ENCODE data around the gene REPS1.

The REPS1 gene

DNA sequence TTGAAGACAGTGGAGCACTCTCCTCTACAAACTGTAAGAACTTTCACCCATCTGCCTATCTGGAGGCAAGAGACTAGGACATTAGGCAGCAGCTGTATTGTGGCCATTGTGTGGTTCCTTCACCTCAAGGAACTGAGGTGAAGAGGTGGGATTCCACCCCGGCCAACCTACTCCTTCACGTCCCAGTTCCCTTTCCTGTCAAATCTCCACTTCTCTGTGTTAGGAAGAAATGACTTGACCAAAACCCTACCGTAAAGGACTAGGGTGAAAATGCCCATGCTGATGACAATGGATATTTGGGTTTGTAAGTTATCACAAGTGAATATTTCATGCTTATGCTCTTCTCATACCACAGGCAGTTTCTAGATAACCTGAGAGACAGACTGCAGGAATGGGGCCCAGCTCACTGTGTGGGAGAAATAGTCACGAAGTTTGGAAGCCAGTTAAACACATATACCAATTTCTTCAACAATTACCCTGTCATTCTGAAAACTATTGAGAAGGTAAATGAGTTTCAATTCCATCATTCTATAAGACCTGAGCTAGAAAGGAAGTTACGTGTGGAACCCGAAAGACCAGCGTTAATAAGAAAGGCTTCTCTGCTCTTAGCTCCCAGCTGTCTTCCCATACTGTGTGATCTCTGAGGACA lies 105.6 kb downstream of the REPS1 start:
- DNase-seq (ENCODE audit: low spot score) = no peak
- CTCF ChIA-PET = interaction anchor here (0.9 kb wide), 1 partner anchor 11 kb away, joined by 3 read pairs; no protein-coding TSS in a partner anchor
- H3K27ac ChIP-seq = no peak overlapping the region
- POLR2A ChIA-PET (ENCODE audit: low non-redundant PET) = no interaction called here
- TF ChIP-seq, protein P1, sequence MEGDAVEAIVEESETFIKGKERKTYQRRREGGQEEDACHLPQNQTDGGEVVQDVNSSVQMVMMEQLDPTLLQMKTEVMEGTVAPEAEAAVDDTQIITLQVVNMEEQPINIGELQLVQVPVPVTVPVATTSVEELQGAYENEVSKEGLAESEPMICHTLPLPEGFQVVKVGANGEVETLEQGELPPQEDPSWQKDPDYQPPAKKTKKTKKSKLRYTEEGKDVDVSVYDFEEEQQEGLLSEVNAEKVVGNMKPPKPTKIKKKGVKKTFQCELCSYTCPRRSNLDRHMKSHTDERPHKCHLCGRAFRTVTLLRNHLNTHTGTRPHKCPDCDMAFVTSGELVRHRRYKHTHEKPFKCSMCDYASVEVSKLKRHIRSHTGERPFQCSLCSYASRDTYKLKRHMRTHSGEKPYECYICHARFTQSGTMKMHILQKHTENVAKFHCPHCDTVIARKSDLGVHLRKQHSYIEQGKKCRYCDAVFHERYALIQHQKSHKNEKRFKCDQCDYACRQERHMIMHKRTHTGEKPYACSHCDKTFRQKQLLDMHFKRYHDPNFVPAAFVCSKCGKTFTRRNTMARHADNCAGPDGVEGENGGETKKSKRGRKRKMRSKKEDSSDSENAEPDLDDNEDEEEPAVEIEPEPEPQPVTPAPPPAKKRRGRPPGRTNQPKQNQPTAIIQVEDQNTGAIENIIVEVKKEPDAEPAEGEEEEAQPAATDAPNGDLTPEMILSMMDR (conservative IDR thresholded peaks at IDR 0.05; ENCODE audit: low read depth) = no peak

DNA sequence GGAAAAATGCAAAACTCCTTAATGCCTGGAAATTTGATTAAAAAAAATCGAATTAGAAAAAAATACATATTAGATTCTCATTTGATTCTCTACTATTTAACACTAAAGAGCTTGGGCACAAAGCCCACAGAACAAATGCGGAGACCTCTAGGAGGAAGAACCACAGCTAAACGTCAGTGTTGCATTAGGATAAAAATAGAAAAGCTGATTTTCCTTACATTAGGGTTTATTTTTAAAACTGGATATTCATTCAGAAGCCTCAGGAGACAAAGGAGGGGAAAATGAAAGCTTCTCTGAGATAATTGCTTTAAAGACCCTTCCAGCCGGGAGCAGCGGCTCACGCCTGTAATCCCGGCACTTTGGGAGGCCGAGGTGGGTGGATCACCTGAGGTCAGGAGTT lies 114.9 kb downstream of the REPS1 start:
- H3K27ac ChIP-seq = no peak overlapping the region
- CTCF ChIA-PET = no interaction called here
- TF ChIP-seq, protein P1 (conservative IDR thresholded peaks at IDR 0.05; ENCODE audit: low read depth) = no peak
- no peak for DNase-seq (ENCODE audit: low spot score)
- POLR2A ChIA-PET (ENCODE audit: low non-redundant PET) = no interaction called here

DNA sequence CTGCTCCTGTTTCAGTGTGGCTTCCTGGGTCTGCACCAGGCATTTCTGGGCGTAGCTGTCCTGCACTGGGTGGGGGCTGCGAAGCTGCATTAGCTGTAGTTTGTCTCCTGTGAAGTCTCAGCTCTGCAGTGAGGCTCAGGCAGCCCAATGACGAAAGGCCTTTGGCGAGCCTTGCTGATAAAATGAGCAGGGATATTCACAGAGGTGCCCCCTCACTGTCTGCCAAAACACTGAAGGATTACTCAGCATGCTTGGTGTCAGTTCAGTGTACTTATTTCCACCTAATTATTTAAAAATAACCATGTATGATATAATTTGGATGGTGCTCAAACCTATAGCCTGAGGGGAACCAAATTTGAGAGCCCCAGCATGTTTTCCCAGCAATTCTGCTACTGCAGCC lies 118.7 kb downstream of the REPS1 start:
- ChIA-PET CTCF (no interaction called here), POLR2A (ENCODE audit: low non-redundant PET) (no interaction called here)
- no peak overlapping the region for H3K27ac ChIP-seq
- TF ChIP-seq, protein P1 (conservative IDR thresholded peaks at IDR 0.05; ENCODE audit: low read depth) = no peak
- DNase-seq (ENCODE audit: low spot score) = no peak

DNA sequence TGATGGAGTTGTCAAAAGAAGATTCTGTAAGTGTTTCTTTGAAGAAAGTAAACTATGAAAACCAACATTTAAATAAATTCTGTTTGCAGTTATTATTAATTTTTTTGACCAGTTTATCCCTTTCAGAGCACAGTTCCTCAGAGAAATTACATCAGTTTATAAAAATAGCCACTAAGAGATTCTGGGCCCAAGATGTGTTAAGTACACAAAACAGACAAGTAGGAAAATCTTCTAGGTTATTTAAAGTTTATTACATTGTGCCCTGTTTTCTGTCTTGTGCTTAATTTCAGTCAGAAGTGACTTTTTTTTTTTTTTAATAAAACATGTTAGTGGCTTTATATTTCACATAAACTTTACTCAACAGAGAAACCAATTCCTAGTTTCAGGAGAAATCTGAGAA lies 119.9 kb downstream of the REPS1 start:
- DNase-seq (ENCODE audit: low spot score) = no peak
- TF ChIP-seq, protein P1 (conservative IDR thresholded peaks at IDR 0.05; ENCODE audit: low read depth) = no peak
- POLR2A ChIA-PET (ENCODE audit: low non-redundant PET) = no interaction called here
- CTCF ChIA-PET = no interaction called here
- H3K27ac ChIP-seq = no peak overlapping the region

DNA sequence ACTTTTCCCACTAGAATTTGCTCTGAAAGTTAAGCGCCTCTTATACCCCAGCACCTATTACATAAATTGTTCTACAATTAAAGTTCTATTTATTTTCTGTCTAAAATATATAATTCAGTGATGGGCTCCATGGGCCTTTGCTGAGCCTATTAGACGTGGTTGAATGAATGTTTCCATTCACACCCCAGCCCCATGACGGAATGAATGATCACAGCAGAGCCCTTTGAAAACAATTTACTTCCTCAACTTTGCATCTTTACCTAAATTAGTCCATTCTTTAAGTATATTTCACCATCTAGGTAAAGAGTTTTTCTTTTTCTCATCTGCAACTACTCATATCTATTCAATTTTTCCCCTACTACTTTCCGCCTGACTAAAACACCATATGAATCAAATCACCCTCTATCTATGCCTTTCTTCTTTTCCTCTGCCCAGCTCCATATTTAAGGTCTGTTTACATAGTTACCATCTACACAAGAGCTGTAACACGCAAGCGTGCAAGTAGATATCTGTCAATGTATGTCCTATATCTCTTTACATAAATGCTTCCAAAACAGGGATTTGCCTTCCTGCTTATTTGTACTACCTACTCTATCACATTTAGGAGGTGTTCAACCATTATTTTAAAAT lies 122.5 kb downstream of the REPS1 start:
- ChIA-PET POLR2A (ENCODE audit: low non-redundant PET) (no interaction called here), CTCF (interaction anchor here (0.6 kb wide), 1 partner anchor 50 kb away, joined by 5 read pairs; no protein-coding TSS in a partner anchor)
- no peak overlapping the region for H3K27ac ChIP-seq
- TF ChIP-seq, protein P1 (conservative IDR thresholded peaks at IDR 0.05; ENCODE audit: low read depth) = no peak
- DNase-seq (ENCODE audit: low spot score) = no peak

DNA sequence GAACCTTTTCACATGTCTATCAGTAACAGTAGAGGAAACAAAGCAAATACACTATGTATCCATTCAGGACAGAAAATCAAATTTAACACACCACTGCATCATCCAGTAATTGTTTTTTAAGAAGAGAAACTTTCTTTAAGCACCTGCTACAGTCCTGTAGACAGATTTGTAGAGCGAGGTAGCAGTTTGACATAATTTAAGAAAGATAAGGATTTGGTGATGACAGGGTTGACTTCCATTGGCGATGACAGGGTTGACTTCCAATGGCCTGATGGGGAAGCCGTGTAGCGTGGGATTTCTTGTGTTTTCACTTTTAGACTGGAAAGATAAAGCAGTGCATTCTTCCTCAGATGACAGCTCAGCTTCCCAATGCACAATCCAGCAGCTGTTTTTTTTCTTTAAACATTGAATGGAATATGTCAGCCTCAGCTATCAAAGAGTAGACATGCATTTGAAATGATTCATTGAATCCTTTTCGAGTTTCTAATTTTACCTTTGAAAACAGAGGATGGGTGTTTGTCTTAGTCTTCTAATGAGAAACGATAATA lies 123.6 kb downstream of the REPS1 start:
- CTCF ChIA-PET = interaction anchor here (0.5 kb wide), 1 partner anchor 105 kb away, joined by 3 read pairs; no protein-coding TSS in a partner anchor
- H3K27ac ChIP-seq = no peak overlapping the region
- TF ChIP-seq, protein P1 (conservative IDR thresholded peaks at IDR 0.05; ENCODE audit: low read depth) = no peak
- no peak for DNase-seq (ENCODE audit: low spot score)
- POLR2A ChIA-PET (ENCODE audit: low non-redundant PET) = no interaction called here
